Smooth muscle cell of the brain vasculature (primary cell): ENCODE measurements around the gene MOB3C.

ENCODE experiments used
- DNase-seq: peaks from one replicate; pipeline ENCODE4 v3.0.0-alpha.2; 2012; ENCODE audit warnings: low read depth, low spot score

MOB3C gene

GRCh38 chr1:46638921-46639320 is 22.3 kb upstream of the MOB3C start:
- no peak for DNase-seq

- no peak for DNase-seq
These were observed 21.0 kb upstream of the MOB3C start for GRCh38 chr1:46637444-46638083.

- DNase-seq: no peak
These were observed 18.6 kb upstream of the MOB3C start for GRCh38 chr1:46635205-46635604.

- DNase-seq: no peak
These were observed 14.1 kb upstream of the MOB3C start for GRCh38 chr1:46630719-46631118.

- no peak for DNase-seq
These were observed 7.4 kb upstream of the MOB3C start for GRCh38 chr1:46623743-46624644.

GRCh38 chr1:46622344-46622743 is 5.7 kb upstream of the MOB3C start:
- DNase-seq: peak; percentile 79

GRCh38 chr1:46621930-46622329 is 5.3 kb upstream of the MOB3C start:
- no peak for DNase-seq

- DNase-seq: no peak
These were observed 3.1 kb upstream of the MOB3C start for GRCh38 chr1:46619656-46620258.

- DNase-seq: no peak
These were observed 2.3 kb upstream of the MOB3C start for GRCh38 chr1:46618754-46619415.

GRCh38 chr1:46617833-46618232 is 1.2 kb upstream of the MOB3C start:
- no peak for DNase-seq

GRCh38 chr1:46617108-46617800 is 643 bp upstream of the MOB3C start:
- DNase-seq: no peak

GRCh38 chr1:46615735-46616134 is 876 bp downstream of the MOB3C start:
- no peak for DNase-seq

- no peak for DNase-seq
These were observed 1.5 kb downstream of the MOB3C start for GRCh38 chr1:46615088-46615487.

- DNase-seq: no peak
These were observed 2.0 kb downstream of the MOB3C start for GRCh38 chr1:46614604-46614984.

GRCh38 chr1:46613661-46614603 is 2.7 kb downstream of the MOB3C start:
- DNase-seq: no peak

GRCh38 chr1:46612937-46613660 is 3.5 kb downstream of the MOB3C start:
- no peak for DNase-seq

GRCh38 chr1:46611691-46612221 is 4.9 kb downstream of the MOB3C start:
- DNase-seq: no peak

- DNase-seq: no peak
These were observed 9.1 kb downstream of the MOB3C start for GRCh38 chr1:46607345-46608130.
